Skin of body (tissue), 2 donors: ENCODE results near the gene SYF2. TPM values are rescaled to one million over a fixed set of nuclear protein-coding genes. Genes with fewer than 3 reads are reported as not detected.
"Not testable (repeated sequence)": the region's sequence is repeated elsewhere in the genome, so short reads cannot be mapped to it uniquely, and the experiment has no call there.

ENCODE experiments used
- DNase-seq: peaks from one replicate; lab custom pipeline; 2025; lab: John Stamatoyannopoulos, UW
- total RNA-seq: library from RNA; depleted of rRNA; stranded (reverse); fragments of >200 nt; gene quantifications from one replicate; pipeline ENCODE4 v1.2.3, GENCODE V29; 2014

Gene SYF2
- 36.5 TPM for total RNA-seq

- DNase-seq: peak; percentile 96
These were observed at the start of gene SYF2 for GRCh38 chr1:25232027-25232865. TSS of gene SYF2 (minus strand) at chr1:25232502. CDS start at chr1:25232467, 35 bp downstream.

GRCh38 chr1:25279693-25280111, 47.4 kb upstream of the SYF2 start:
- DNase-seq: not testable (repeated sequence)

- not testable (repeated sequence) for DNase-seq
These were observed 46.5 kb upstream of the SYF2 start for GRCh38 chr1:25278790-25279189.

- not testable (repeated sequence) for DNase-seq
These were observed 46.1 kb upstream of the SYF2 start for GRCh38 chr1:25278358-25278757.

- DNase-seq: not testable (repeated sequence)
These were observed 45.0 kb upstream of the SYF2 start for GRCh38 chr1:25277295-25277694.

DNA sequence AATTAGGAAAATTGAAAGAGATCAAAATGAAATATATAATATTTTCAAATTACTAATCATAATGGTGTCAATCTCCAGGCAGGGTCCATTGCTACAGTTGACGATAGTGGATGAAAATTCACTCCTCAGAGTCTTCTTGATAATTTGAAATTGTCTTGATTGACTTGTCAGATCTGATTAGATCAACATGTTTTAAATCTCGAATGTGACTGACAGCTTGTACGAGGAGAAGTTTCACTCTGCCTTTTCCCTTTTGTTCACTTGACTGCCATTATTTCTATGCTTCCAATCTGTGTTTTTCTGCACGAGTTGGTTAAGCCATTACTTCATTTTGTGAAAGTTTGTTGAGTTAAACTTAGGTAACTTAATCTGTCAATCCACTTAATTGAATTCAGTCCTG, 43.3 kb upstream of the SYF2 start:
- DNase-seq: not testable (repeated sequence)

DNA sequence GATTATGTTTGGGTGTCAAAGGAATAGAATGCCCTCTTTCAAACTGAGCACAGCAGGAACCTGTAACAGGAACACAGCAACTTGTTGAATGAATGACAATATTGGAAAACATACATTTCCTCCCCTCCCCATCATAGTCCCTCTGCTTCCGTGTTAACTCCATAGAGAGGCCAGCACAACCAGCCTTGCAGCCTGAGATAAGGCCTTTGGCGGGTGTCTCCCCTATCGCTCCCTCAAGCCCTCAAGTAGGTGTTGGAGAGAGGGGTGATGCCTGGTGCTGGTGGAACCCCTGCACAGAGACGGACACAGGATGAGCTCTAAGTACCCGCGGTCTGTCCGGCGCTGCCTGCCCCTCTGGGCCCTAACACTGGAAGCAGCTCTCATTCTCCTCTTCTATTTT, 39.9 kb upstream of the SYF2 start, which contains the start of gene RHD:
TSS of gene RHD (plus strand) at position 272 of the 400 bp plus-strand sequence. CDS start at position 311, 39 bp downstream.
- not testable (repeated sequence) for DNase-seq

DNA sequence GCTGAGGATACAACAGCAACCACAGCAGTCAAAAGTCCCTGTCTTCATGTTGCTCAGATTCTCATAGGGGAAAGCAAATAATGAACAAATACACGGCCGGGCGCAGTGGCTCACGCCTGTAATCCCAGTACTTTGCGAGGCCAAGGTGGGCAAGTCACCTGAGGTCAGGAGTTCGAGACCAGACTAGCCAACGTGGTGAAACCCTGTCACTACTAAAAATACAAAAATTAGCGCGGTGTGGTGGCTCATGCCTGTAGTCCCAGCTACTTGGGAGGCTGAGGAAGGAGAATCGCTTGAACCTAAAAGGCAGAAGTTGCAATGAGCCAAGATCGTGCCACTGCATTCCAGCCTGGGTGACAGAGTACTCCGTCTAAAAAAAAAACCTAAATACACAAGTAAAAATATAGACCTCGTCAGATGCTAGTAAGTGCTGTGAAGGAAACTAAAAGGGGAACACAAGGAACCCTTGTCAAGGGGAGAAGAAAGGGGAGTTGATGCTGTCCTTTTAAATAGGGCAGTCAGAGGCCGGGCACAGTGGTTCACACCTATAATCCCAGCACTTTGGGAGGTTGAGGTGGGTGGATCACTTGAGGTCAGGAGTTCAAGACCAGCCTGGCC, 36.0 kb upstream of the SYF2 start:
- not testable (repeated sequence) for DNase-seq

DNA sequence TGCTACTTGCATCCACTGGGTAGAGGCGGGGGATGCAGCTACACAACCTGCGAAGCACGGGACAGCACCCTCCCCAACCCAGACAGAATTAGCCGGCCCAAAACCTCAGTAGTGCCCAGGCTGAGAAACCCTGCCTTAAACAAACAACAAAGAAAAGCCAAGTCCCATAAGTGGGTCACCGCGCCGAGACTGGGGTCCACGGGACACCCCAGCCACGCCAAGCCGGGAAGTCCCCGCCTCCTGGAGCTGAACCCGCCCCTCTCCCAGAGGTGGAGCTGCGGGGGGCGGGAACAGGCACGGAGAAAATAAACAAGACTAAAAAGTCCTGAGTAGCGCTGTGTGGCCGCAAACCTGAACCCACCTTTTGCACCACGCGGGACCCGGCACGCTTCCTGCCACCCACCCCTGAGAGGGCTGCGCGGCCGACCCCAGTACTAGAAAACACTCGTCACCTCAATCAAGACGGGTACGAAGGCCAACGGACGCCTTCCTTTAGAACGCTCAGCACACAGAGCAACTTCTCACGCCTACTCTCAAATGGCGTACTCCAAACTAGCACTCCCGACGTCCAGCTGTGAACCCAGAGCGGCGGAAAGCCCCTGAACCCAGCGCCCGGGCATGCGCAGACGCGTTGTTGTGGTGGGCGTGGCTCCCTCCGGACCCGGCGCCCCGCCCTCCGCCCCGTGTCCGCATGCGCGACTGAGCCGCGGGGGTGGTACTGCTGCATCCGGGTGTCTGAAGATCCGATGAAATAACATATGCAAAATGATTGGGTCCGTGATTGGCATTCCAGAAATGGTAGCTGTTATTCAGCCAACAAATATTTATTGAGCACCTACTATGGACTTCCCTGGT, 35.2 kb upstream of the SYF2 start:
- peak; percentile 63 for DNase-seq

DNA sequence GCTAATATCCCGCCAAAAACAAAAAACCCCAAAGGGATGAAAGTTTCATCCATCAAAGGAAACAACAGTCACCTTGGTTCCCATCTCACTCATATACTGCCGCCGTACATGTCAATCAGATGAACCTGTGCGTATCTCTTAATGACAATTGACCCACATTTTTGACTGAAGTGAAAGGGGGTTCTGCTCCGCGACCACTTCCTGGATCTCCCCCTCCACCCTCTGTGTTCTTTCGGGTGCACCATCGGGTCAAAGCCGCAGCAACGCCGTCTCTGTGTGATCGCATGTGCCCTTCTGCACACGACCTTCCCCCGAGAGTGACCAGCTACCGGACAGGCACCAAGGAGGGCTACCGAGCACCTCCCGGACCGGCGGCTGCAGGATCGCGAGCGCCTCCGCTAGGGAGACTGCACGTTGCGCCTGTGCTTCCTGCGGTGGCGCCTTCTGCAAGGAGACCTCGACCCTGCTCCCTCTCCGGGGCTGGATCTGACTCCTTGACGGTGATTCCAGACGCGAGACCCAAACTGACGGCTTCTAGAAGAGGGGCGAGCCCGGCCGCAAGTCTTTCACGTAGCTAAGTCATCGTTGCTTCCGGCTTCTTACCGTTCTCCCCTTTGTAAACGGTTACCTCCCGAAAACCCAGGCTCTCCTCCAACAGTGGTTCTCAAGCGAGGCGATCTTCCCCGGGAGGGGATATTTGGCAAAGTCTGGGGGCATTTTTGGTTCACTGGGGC, 34.4 kb upstream of the SYF2 start:
- DNase-seq: not testable (repeated sequence)

- not testable (repeated sequence) for DNase-seq
These were observed 28.0 kb upstream of the SYF2 start for GRCh38 chr1:25260336-25260735.

DNA sequence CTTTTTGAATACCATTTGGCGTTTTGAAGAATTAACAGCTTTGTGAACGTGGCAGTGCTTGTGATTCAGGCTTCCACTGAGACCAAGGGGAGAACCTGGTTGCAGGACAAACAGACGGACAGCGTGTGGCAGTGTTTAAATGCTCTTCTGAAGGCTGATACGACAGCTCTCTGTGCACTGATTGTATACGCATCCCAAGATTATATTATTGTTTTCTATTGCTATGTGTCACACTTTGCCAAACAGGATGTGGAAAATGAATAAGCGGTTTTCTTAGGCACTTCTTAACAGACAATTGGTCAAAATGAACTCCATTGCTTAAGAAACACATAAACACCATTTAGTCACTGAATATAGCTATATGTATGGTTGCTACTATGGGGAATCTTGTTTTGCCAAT, 27.5 kb upstream of the SYF2 start:
- DNase-seq: not testable (repeated sequence)

- DNase-seq: no peak
These were observed 24.9 kb upstream of the SYF2 start for GRCh38 chr1:25257196-25257595.

- no peak for DNase-seq
These were observed 24.3 kb upstream of the SYF2 start for GRCh38 chr1:25256578-25256965.

GRCh38 chr1:25255706-25256577, 23.6 kb upstream of the SYF2 start:
- DNase-seq: no peak

GRCh38 chr1:25253911-25254310, 21.6 kb upstream of the SYF2 start:
- DNase-seq: no peak

GRCh38 chr1:25247829-25248754, 15.8 kb upstream of the SYF2 start:
- no peak for DNase-seq

DNA sequence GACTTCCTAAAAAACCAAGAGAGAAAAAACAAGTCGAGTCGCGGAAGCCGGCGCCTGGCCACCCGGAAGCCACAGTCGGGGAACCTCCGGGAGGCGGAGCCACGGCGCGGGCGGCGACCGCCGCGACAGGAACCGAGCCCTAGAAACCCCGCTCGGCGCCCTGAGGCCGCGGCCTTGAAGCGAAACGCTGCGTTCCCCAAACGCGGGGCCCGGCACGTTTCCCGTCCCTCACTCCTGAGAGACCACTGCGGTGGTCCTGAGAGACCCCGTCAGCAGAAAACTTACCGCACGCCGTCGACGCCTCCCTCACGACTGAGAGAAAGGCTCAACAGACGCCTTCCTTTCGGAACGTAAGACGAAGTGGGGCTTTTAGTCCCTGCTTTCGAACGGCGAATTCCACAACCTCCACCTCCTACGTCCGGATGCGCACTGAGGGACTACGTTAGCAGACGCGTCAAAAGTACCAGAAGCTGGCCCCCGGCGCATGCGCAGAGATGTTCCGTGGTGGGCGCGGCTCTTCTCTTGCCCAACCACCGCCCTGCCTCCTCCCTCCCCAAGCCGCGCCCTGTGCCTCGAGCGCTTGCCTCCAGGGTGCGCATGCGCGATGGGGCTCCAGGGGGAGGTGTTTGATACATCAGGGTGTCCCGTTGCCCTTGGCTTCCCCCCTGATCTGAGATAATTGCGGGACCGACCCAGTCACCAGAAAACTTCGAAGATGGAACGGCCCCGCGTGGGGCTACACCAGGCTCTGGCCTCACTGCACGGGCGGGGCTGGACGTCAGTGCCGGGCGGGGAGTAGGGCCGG, 14.9 kb upstream of the SYF2 start, which contains the start of gene RSRP1:
TSS of gene RSRP1 (minus strand) at position 431 of the 805 bp plus-strand sequence. CDS start 491 bp downstream, outside the sequence.
- peak; percentile 96 for DNase-seq
